Activated naive CD4-positive, alpha-beta T cell treated with anti-CD3 and anti-CD28 coated beads, Interleukin-2, amount 50 U/mL, for 24 hours (primary cell): ENCODE data around the gene MCRIP1.
A peak's percentile ranks its signal among the peaks of the same experiment; 100 is the strongest.

Experiments
- H3K27ac Mint-ChIP-seq: one replicate; pipeline ENCODE4 v1.8.0; 2021; ENCODE audit warnings: mild to moderate bottlenecking, mixed read lengths
- H3K27me3 Mint-ChIP-seq: one replicate; pipeline ENCODE4 v1.8.0; 2021; ENCODE audit warnings: mixed read lengths
- H3K36me3 Mint-ChIP-seq: one replicate; pipeline ENCODE4 v1.8.0; 2021; ENCODE audit warnings: mixed read lengths
- H3K4me1 Mint-ChIP-seq: one replicate; pipeline ENCODE4 v1.8.0; 2021; ENCODE audit warnings: mixed read lengths
- H3K4me3 Mint-ChIP-seq: one replicate; pipeline ENCODE4 v1.8.0; 2021; ENCODE audit warnings: mild to moderate bottlenecking, mixed read lengths
- H3K9me3 Mint-ChIP-seq: one replicate; pipeline ENCODE4 v1.8.0; 2021; ENCODE audit warnings: mixed read lengths

The MCRIP1 gene

GRCh38 chr17:81807210-81807719 lies 25.8 kb downstream of the MCRIP1 start:
- H3K4me3 Mint-ChIP-seq: no peak overlapping the region
- H3K27me3 Mint-ChIP-seq: peaks cover 24% of the 10 kb centered on the region
- no peaks in the 10 kb centered on the region for H3K36me3 Mint-ChIP-seq

DNA sequence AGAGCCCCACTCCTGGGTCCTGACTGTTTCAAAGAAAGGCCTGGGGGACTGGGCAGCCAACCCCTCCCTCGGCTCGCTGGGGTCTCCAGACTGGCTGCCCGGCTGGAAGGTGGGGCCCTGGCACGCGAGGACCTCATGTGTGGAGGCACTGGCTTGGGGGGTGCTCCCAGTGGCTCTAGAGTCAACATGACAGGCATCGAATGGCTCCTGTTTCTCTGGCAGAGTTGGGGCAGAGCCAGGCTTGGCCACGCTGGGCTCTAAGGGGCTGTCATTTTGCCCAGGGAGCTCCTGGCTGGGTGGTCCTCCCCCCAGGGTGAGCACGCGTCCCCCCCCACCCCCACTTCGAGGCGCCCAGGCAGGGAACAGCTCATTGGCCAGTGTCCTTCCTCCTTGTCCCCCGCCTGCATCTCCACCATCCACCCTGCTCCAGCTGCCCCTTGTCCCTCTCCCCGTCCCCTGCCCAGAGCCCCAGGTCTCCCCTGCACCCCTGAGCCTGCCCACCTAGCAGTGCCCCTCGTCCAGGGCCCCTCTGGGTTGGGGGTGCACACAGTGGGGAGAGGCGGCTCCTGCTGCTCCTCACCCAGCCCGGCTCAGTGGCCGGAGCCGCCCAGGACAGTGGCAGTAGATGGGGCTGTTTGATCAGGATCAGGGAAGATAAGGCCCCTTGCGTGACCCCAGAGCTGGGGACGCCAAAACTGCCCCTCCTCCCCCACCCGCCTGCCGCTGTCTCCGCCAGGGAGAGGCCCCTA lies 26.5 kb downstream of the MCRIP1 start:
- Mint-ChIP-seq H3K4me3 (no peak overlapping the region), H3K4me1 (no peaks in the 10 kb centered on the region), H3K36me3 (no peaks in the 10 kb centered on the region), H3K9me3 (no peaks in the 10 kb centered on the region), H3K27me3 (peaks cover 25% of the 10 kb centered on the region), H3K27ac (no peak overlapping the region)

More at GRCh38 chr17:81807210-81807719, 25.8 kb downstream of the MCRIP1 start:
- Mint-ChIP-seq H3K4me1 (no peaks in the 10 kb centered on the region), H3K9me3 (no peaks in the 10 kb centered on the region), H3K27ac (no peak overlapping the region)

DNA sequence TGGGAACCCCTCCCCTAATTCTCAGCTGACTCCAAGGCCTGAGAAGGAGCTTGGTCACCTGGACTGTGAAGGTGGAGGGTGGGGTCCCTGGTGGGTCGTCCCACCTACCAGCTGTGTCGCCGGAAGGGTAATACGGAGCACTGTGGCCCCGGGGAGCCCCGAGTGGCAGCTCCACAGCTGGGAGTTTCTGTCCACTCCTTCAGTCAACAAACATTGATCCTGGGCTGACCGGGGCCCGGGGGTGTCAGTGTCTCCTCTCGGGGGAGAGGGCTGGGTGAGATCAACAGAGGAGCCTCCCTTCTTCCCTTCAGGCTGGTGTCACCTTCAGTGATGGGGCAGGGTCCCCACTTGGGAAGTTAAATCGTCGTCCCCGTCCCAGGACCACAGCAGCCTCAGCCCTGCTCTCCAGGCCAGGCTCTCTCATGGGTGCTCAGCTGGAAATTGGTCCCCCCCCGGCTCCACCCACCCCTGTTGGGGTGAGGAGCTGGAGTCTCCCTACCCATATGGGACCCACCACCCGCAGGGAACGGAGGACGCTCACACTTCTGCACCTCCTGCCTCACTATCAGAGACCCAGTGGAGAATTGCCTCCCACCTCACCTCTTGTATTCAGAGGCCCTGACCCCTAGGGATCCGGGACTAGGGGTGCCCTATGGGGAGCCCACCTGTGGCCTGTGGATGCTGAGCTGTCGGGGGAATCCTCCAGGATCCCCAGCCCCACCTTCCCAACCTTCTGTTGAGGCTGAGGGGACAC lies 27.2 kb downstream of the MCRIP1 start:
- H3K9me3 Mint-ChIP-seq: no peaks in the 10 kb centered on the region
- no peak overlapping the region for H3K4me3 Mint-ChIP-seq
- H3K4me1 Mint-ChIP-seq: no peaks in the 10 kb centered on the region
- peaks cover 28% of the 10 kb centered on the region for H3K27me3 Mint-ChIP-seq
- no peak overlapping the region for H3K27ac Mint-ChIP-seq
- no peaks in the 10 kb centered on the region for H3K36me3 Mint-ChIP-seq

- H3K27ac Mint-ChIP-seq: no peak overlapping the region
- H3K27me3 Mint-ChIP-seq: peaks cover 25% of the 10 kb centered on the region
- no peak overlapping the region for H3K4me3 Mint-ChIP-seq
- H3K36me3 Mint-ChIP-seq: no peaks in the 10 kb centered on the region
- no peaks in the 10 kb centered on the region for H3K4me1 Mint-ChIP-seq
- H3K9me3 Mint-ChIP-seq: no peaks in the 10 kb centered on the region
Observed at GRCh38 chr17:81804559-81805399, 28.3 kb downstream of the MCRIP1 start.

DNA sequence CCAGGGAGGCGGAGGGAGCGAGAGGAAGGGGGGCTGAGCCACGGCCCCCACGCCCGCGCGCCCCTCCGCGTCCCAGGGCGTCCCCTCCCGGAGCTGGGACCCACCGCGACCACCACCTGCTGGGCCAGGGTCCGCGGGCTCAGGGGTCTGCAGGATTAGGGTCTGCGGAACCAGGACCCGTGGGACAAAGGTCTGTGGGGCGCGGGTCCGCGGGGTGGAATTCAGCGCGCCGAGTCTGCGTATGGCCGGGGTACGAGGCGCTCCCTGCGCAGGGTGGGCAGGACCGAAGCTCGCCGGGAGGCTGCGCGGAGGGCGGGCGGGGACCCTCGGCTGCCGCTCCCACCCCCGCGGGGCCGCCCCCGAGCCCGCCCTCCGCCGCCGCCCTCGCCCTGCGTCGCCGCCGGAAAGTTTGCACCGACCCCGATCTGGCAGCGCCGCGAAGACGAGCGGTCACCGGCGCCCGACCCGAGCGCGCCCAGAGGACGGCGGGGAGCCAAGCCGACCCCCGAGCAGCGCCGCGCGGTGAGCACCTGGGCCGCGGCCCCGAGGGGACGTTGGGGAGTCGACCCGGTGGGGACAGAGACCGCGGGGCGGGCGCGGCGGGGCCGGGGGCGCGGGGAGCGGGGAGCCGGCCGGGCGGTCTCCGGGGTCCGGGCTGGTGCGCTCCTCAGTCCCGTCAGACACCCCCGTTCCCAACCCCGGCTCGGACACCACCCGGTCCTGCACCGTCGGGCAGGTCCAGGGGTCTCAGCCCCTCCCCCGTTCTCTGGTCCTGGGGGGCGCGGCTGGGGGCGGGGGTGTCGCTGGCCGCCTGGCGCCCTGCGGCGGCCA lies 29.1 kb downstream of the MCRIP1 start, which contains the start of gene GCGR:
Gene GCGR (plus strand): TSS at position 423 of the 831 bp plus-strand sequence. CDS start 4,869 bp downstream, outside the sequence.
- H3K4me1 Mint-ChIP-seq: no peaks in the 10 kb centered on the region
- H3K27me3 Mint-ChIP-seq: peaks cover 19% of the 10 kb centered on the region
- H3K36me3 Mint-ChIP-seq: no peaks in the 10 kb centered on the region
- H3K4me3 Mint-ChIP-seq: peak within 1 kb of the TSS; percentile 26
- no peak within 1 kb of the TSS for H3K27ac Mint-ChIP-seq
- H3K9me3 Mint-ChIP-seq: no peaks in the 10 kb centered on the region

DNA sequence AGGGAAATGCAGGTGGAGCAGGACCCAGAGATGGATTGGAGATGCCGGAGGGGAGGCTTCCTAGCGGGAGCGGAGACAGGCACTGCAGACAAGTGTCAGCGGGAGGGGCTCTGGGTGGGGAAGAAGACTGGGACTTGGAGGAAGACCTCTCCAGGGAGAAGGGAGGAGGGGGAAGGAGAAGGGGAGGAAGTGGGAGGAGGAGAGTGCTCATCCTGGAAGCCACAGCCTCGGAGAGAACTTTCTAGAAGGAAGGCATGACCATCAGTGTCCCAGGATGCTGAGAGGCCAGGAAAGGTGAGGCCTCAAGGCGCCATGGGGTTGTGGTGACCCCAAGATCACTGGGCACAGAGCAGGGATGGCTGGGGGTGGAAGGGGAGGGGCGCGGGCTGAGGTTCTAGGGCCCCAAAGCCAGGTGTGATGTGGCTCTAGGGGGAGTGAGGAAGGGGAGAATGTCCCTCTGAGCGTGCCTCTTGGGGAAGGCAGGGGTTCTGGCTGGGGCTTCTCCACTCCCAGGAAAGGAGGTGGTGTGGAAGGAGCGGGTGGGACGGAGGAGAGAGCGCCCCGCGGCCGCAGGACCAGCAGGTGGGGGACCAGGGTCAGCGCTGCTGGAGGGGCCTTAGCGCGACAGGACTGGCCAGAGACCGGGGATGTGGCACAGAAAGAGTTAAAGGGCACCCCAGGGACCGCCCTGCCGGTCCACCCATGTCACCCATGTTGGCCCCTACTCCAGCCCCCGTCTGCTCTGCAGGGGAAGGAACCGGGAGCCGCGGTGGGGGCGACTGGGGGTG lies 30.0 kb downstream of the MCRIP1 start:
- Mint-ChIP-seq H3K4me3 (peak overlapping the region; percentile 26), H3K4me1 (no peaks in the 10 kb centered on the region), H3K36me3 (no peaks in the 10 kb centered on the region), H3K9me3 (no peaks in the 10 kb centered on the region), H3K27ac (no peak overlapping the region), H3K27me3 (peaks cover 19% of the 10 kb centered on the region)

DNA sequence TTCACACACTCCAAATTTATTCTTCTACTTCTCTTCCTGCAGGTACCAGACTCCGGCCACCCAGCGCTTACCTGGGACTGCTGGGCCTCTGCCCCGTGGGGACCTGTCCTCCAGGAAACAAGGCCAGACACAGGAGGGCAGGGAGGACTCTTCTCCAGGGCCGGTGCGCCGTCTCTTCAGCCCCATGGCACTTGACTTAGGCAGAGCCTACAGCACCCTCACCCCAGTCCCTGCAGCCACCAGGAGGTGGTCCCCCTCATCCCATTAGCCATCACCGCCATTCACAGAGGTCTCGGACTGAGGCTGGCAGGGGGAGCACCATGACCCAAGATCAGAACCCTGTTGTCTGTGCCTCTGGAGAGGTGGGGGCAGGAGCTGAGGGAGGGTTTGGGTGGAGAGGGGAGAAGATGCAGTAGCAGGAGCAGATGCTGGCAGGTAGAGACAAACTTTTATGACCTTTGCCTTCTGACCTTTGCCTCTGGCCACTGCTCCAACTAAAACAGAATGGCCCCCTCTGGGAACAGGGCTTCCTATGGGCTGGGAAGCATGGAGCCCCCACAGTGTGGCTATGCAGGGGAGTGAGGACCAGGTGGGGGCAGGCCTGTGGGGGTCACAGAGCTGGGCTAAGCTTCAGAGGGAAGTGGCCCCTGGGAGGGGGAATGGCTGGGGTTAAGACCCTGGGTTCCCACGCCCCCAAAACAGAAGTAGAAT lies 30.9 kb downstream of the MCRIP1 start:
- peaks cover 17% of the 10 kb centered on the region for H3K27me3 Mint-ChIP-seq
- no peak overlapping the region for H3K27ac Mint-ChIP-seq
- H3K4me1 Mint-ChIP-seq: no peaks in the 10 kb centered on the region
- no peaks in the 10 kb centered on the region for H3K36me3 Mint-ChIP-seq
- H3K9me3 Mint-ChIP-seq: no peaks in the 10 kb centered on the region
- no peak overlapping the region for H3K4me3 Mint-ChIP-seq

GRCh38 chr17:81801327-81801726 lies 31.8 kb downstream of the MCRIP1 start:
- Mint-ChIP-seq H3K9me3 (no peaks in the 10 kb centered on the region), H3K4me3 (no peak overlapping the region), H3K4me1 (no peaks in the 10 kb centered on the region), H3K36me3 (no peaks in the 10 kb centered on the region), H3K27me3 (peaks cover 17% of the 10 kb centered on the region), H3K27ac (no peak overlapping the region)

DNA sequence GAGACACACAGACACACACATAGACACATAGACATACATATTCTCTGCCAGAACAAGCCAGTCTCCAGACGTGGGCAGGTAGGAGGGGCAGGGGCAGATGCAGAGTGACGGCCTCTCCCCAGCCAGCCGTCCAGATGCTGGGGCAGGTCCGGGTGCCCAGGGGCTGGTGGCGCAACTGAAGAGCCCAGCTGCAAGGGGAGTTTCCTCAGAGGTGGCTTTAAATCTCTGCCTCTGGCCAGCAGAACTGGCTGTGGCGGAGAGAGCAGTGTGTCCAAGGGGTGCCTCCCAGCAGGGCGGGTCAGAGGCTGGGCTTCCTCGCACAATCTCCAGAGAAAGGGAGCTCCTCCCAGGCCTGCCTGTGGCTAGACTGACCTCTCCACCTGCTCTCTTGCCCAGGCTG lies 38.6 kb downstream of the MCRIP1 start:
- H3K36me3 Mint-ChIP-seq: no peaks in the 10 kb centered on the region
- no peaks in the 10 kb centered on the region for H3K4me1 Mint-ChIP-seq
- no peak overlapping the region for H3K4me3 Mint-ChIP-seq
- no peaks in the 10 kb centered on the region for H3K27me3 Mint-ChIP-seq
- H3K27ac Mint-ChIP-seq: no peak overlapping the region
- no peaks in the 10 kb centered on the region for H3K9me3 Mint-ChIP-seq

- no peak overlapping the region for H3K27ac Mint-ChIP-seq
- H3K4me1 Mint-ChIP-seq: no peaks in the 10 kb centered on the region
- H3K36me3 Mint-ChIP-seq: no peaks in the 10 kb centered on the region
- H3K4me3 Mint-ChIP-seq: no peak overlapping the region
- H3K27me3 Mint-ChIP-seq: no peaks in the 10 kb centered on the region
- no peaks in the 10 kb centered on the region for H3K9me3 Mint-ChIP-seq
Observed at GRCh38 chr17:81794074-81794476, 39.0 kb downstream of the MCRIP1 start.

- no peak overlapping the region for H3K27ac Mint-ChIP-seq
- H3K36me3 Mint-ChIP-seq: no peaks in the 10 kb centered on the region
- no peaks in the 10 kb centered on the region for H3K9me3 Mint-ChIP-seq
- no peak overlapping the region for H3K4me3 Mint-ChIP-seq
- no peaks in the 10 kb centered on the region for H3K4me1 Mint-ChIP-seq
- no peaks in the 10 kb centered on the region for H3K27me3 Mint-ChIP-seq
Observed at GRCh38 chr17:81792675-81793615, 40.1 kb downstream of the MCRIP1 start.
